GM12873 (cell line): ENCODE results near the gene CCDC93.

ENCODE experiments used
- TF ChIP-seq, protein P1 (sequence below): IDR thresholded peaks from 2 replicates; pipeline ENCODE4 v1.5.1; 2012; ENCODE audit warnings: low read depth, mild to moderate bottlenecking, moderate library complexity, low read length, control low read depth; ENCODE audit not compliant: insufficient read depth; ENCODE audit errors: missing control alignments

The CCDC93 gene

GRCh38 chr2:117931978-117932377 is 81.9 kb downstream of the CCDC93 start:
- TF ChIP-seq, protein P1, sequence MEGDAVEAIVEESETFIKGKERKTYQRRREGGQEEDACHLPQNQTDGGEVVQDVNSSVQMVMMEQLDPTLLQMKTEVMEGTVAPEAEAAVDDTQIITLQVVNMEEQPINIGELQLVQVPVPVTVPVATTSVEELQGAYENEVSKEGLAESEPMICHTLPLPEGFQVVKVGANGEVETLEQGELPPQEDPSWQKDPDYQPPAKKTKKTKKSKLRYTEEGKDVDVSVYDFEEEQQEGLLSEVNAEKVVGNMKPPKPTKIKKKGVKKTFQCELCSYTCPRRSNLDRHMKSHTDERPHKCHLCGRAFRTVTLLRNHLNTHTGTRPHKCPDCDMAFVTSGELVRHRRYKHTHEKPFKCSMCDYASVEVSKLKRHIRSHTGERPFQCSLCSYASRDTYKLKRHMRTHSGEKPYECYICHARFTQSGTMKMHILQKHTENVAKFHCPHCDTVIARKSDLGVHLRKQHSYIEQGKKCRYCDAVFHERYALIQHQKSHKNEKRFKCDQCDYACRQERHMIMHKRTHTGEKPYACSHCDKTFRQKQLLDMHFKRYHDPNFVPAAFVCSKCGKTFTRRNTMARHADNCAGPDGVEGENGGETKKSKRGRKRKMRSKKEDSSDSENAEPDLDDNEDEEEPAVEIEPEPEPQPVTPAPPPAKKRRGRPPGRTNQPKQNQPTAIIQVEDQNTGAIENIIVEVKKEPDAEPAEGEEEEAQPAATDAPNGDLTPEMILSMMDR = no peak

- TF ChIP-seq, protein P1 = no peak
These were observed 82.6 kb downstream of the CCDC93 start for GRCh38 chr2:117931266-117931665.

GRCh38 chr2:117930775-117931174 is 83.1 kb downstream of the CCDC93 start:
- TF ChIP-seq, protein P1 = no peak

- TF ChIP-seq, protein P1 = no peak
These were observed 92.3 kb downstream of the CCDC93 start for GRCh38 chr2:117921520-117921919.

GRCh38 chr2:117918608-117919007 is 95.3 kb downstream of the CCDC93 start:
- TF ChIP-seq, protein P1 = no peak

DNA sequence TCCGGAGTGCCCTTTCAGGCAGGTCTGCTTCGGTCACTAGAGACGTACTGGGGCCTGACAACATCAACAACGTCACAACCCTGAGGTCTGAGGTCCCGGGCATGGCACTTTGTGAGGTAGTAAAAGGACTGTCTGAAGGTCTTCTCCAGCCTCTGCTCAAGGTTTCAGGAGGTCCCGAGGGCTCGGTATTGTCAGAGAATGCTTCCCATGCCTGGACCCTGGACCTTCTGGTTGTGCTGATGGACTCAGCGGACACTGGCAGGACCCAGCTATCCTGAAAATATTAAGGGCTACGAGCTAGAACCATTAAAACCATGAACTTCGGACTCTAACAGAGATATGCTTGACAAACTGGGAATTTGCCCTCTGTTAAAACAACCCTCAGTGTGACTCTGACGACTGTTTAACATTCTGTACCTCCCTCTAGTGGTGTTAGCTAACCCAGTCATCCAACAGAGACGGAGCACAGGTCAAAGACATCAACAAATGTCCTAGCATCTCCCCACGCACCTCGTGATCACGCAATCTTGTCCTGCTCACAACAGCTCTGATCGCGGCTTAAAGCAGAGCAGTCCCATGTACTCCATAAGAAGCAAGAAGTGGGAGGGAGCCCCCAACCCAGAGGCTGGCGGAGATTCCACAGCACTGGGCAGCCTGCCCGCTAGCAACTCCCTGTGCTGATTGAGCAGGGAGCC is 96.5 kb downstream of the CCDC93 start:
- TF ChIP-seq, protein P1 = no peak

DNA sequence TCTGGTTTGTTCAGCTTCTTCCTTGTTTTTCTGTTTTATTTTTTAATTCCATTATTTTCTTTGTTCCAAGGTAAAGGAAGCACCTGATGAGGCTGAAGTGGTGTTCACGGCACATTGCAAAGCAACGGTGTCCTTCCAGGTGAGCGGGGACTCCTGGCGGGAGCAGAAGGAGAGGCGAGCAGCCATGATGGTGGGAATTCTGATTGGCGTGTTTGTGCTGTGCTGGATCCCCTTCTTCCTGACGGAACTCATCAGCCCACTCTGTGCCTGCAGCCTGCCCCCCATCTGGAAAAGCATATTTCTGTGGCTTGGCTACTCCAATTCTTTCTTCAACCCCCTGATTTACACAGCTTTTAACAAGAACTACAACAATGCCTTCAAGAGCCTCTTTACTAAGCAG is 110.9 kb downstream of the CCDC93 start:
- TF ChIP-seq, protein P1 = no peak
